ENCODE measurements around the gene IQCE.

IQCE gene

DNA sequence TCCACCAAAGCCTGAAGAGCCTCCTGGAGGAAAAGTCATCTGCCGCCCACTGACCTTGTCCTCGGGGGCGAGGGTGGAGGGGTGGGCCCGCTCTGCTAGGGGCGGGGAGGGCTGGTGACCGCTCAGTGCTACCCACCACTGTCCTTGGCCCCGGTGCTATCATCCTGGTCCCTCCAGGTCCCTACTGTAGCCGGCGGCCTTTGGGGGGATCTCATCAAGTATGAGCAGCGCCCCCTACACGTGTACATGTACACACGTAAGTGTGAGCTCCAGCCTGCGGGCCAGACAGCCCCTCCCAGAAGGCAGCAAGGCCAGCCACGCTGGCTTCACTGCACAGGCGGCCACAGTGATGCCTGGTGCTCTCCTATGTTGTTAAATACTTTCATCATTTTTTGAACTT lies 92.6 kb downstream of the IQCE start:
- no peak for DNase-seq

- DNase-seq: no peak
These were observed 93.3 kb downstream of the IQCE start for GRCh38 chr7:2651847-2652735.

DNA sequence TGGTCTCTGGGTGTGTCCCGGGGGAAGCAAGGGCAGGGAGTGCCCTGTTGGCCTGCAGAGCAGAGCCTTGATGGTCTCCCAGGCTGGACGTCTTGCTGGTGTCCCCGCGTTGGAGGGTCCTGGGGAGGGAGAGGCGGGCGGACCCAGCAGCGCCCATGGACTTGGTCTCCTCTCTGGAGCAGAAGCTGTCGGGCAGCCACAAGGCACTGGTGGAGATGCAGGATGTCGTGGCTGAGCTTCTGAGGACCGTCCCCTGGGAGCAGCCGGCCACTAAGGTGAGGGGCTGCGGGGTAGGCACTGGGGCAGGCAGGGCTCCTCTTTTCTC lies 93.9 kb downstream of the IQCE start:
- DNase-seq: no peak

- no peak for DNase-seq
These were observed 95.3 kb downstream of the IQCE start for GRCh38 chr7:2654059-2654458.

DNA sequence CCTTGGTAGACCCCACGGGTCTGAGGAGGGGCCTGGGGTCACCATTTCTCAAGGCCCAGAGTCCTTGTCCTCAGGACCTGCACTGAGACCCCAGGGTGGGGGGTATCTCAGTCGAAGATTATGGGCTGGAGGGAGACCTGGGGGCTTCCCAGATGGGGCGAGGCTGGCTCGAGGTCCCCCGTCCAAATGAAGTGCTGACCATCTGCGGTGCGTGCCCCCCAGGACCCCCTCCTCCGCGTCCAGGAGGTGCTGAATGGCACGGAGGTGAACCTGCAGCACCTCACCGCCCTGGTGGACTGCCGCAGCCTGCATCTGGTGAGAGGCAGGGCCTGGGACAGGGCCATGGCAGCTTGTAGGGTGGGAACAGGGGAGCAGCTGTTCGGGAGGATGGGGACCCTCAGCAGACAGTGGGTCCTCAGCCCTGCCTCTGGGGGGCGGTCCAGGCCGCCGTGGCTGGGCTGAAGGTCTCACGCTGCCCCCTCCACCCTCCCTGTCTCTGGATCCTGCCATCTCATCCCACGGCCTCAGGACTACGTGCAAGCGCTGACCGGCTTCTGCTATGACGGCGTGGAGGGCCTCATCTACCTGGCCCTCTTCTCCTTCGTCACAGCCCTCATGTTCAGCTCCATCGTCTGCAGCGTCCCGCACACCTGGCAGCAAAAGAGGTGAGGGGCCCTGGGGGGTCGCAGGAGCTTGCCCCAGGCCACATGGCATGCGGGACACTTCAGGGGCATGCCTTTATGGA lies 97.3 kb downstream of the IQCE start:
- DNase-seq: no peak

DNA sequence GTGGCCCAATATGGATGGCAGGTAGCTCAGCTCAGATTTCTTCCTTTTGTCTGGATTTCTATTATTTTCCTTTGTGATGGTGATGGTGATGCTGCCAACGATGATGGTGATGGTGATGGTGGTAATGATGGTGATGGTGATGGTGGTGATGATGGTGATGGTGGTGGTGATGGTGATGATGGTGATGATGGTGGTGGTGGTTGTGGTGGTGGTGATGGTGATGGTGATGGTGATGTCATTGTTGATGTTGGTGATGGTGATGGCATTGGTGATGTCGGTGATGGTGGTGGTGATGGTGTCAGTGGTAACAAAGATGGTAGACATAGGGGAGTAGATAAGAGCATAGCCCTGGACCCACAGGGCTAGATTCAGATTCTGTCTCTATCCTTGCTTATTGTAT lies 98.4 kb downstream of the IQCE start:
- no peak for DNase-seq

DNA sequence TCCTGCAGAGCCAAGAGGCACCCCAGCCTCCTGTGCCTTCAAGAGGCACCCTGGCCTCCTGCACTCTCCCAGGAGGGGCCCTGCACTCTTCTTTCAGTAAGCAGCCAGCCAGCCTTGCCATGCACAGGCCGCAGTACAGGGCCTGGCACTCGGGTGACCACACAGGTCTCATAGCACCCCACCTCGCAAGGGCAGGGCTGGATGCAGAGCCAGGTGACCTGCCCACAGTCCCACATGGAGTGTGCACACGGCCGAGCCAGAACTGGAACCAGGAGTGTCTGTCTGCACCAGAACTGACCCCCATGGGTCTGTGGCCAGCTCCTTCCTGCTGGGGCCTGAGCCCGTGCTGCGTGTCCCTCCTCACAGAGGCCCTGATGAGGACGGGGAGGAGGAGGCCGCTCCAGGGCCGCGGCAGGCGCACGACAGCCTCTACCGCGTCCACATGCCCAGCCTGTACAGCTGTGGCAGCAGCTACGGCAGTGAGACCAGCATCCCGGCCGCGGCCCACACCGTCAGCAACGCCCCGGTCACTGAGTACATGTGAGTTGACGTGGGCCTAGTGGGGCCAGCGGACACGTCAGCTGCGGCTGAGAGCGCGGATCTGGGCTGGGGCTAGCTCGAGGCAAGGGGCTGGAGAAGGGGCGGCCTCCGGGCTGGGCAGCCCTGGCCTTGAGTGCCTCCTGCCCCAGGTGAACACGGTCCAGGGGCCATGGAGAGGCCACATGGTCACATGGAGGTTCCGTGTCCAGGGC lies 99.3 kb downstream of the IQCE start:
- DNase-seq: no peak

DNA sequence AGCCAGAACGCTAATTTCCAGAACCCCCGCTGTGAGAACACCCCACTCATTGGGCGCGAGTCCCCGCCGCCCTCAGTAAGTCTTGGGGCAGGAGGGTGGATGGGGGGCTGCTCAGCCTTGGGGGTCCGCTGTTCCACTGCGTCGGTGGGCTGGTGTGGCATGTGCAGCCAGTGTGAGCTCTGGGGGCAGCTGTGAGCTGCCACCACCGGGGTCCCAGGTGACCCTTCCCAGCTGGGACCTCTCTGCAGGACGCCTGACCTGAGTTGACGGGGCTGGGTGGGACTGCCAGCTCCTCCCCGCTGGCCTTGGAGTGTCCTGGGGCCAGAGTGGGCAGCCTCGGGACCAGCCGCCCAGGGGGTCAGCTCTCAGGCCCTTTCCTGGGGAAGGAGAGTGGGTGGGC lies 100.2 kb downstream of the IQCE start:
- no peak for DNase-seq

DNA sequence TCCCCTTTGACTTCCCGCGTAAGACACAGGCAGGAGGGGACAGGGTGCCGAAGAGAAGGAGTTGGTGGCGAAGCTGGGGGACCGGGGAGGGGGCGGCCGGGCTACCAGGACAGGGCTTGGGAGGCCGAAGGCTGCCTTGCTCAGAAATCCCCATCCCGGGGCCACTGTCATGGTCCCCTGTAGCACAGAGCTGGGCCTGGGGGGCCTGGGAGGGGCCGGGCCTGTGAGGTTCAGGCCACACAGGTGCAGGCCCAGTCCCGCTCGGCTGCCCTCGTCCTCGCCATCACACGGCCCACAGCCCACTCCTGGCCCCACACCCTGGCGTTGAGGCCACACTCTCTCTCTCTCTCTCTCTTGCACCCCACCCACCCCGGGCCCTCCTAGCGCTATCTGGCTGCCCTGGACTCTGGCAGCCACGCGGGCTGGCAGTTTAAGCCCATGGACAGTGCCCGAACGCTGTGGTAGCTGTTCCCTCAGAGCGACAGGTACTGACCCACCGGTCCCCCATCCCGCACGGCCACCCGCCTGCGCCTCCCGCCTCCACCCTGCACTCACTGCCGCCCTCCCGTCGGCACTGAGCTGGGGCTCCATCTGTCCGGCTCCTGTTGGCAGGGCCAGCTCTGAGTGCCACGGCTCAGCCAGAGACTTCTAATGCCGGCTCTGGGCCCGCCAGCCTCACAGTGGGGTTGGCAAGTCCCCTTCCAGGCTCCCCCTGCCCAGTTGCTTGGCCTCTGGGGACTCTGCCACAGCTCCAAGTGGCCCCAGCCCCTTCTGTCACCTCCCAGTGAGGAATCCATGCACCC lies 101.0 kb downstream of the IQCE start:
- no peak for DNase-seq

DNA sequence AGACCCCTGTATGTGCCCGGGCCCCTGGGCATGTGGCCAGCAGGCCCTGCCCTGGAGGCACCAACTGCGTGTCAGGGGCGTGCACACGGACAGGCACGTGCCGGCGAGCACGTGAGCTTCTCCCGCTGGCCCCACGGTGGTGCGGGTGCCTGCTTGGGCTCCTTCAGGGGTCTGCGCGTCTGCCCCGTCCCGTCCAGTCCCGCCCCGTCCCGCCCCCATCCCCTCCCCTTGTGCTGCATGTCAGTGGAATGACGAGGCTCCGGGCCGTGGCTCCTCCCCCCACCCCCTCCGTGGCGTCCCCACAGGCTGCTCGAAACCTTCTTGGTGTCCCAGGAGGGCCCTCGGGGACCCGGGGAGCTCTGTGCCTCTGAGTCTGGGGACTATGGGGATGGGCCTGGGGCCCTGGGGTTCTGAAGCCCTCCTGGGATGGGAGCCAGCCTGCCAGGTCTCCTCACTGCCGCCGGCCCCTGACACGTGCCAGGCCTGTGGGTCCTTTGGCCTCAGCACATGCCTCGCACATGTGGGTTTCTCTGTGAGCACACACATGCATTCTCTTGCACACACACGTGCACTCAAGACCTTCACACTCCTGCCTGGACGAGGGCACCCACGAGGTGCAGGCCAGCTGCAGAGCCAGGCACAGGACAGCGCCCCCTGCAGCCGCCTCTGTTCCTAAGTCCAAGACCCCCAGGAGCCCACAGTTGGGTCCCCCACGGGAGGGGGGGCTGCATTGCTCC lies 101.7 kb downstream of the IQCE start:
- no peak for DNase-seq

DNA sequence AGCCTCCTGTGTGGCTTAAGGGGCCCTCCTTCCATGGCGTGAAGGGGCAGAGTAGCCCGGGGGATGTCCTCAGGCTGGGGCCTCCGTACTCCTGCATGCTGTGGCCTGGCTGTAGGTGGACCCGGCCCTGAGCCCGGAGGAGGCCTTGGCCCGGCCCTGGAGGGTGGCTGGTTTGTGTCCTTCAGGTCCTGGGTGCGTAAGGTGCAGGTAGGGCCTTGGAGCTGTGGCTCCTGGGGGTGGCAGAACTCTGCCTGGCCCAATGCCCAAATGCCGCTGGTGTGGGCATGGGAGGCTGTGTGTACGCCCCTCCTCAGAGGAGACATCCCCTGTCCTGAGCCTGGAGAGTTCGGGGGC lies 102.3 kb downstream of the IQCE start:
- no peak for DNase-seq

- no peak for DNase-seq
These were observed 103.0 kb downstream of the IQCE start for GRCh38 chr7:2661602-2662272.

DNA sequence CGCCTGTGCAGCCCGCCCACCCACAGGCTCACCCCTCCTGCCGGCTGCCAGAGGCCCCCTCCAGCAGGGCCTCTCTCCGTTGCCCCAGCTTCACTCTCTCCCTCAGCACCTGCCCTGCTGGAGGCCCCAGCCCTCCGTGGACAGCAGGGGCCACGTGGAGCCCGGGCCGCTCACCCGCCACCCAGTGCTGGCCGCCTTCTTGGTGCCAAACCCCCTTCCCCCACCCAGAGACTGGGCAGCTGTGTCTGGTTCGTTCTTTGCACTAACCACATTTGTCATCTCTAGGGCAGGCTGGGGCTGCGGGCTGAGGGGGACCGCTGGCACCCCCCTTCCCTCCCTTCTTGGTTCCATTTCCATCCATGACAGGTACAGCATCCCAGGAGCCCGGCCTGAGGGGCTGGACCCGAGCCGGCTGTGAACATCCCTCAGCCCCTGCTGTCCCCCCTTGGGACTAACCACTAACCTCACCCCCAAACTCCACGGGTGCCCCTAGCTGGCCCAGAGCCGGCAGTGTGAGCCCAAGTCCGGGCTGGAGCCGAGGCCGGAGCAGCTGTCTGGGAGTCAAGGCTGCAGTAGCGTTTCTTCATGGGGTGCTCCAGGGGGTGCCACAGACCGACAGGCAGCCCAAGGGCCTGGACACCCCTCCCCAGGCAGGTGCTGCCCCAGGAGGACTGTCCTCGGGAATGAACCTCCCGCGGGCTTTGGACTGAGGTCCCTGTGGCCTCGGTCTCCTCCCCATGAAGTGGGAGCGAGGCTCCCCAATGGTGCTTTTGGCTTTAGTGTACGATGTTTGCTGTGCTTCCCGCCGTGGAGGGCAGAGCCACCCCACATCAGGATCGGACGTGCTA lies 103.7 kb downstream of the IQCE start:
- no peak for DNase-seq

DNA sequence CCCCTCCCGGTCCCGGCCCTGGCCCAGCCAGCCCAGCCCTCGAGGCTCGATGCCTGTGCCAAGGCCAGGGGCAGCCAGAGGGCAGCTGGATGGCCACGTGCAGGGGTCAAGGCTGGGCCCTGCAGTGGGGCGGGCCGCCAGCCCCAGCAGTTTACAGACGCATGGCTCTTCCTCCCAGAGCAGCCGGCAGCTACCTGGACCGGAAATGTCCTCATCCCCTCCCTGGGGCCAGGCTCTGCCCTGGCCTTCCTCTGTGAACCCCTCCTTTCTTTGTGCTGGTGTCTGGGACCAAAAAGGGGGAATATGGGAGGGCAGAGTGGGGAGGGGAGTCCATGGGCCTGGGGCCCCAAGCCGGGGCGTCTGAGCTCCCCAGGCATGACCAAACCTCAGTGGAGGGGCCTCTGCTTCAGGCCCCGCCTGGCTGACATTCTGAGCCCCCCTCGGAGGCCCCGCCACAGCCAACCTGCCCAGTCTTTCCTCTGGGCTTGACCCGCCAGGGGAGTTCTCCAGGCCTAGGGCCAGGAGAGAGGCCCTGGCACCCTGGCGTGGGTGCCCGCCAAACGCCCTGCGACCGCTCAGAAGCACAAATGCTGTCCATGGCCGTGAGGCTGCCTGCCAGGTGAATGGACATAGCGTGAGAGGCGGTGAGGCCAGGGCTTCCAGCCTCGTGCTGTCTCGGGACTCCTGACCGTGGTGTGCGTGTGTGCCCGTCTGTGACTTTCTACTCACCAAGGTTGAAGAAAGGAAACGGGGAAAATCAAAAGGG lies 104.5 kb downstream of the IQCE start:
- no peak for DNase-seq

- DNase-seq: no peak
These were observed 105.2 kb downstream of the IQCE start for GRCh38 chr7:2663960-2664359.
